K562 (cell line): ENCODE measurements around the gene SH3BGRL2. TPM values are rescaled to one million over a fixed set of nuclear protein-coding genes. Genes with fewer than 3 reads are reported as not detected.

Experiments used
- ATAC-seq: fragments of 200-7000 bp; cut with Tn5 transposase; 3 replicates; pipeline ENCODE4 v1.9.1; 2020; ENCODE audit warnings: moderate library complexity
- BruUV-seq: library from RNA; stranded (reverse); fragments of 400-500 nt; replicated peaks from 2 replicates; lab custom pipeline; 2021; lab: Mats Ljungman, UMichigan
- CTCF ChIA-PET: fragments of 300-600 bp; formaldehyde crosslinking; extraction: SDS; loops from one replicate; lab custom pipeline; 2021; ENCODE audit warnings: low intra/inter-chr PET ratio; lab: Yijun Ruan, JAX
- POLR2A ChIA-PET: fragments of 300-600, 350-650 bp; sonication (Branson Sonifier 250); formaldehyde crosslinking; extraction: SDS; loops from one replicate; lab custom pipeline; 2021; ENCODE audit warnings: antibody characterized with exemption, inconsistent platforms; lab: Yijun Ruan, JAX
- DNase-seq, 4 experiments: peaks; one replicate each; pipeline versions ENCODE4 v3.0.0 to v3.0.0-alpha.2; 2011 to 2018; ENCODE audit warnings: low spot score in 3 of 4, mixed read lengths in 3 of 4; ENCODE audit errors: extremely low read depth in 1 of 4
- FAIRE-seq: peaks from 2 replicates; lab custom pipeline; 2011; peaks lifted over from hg19 to GRCh38; lab: Jason Lieb, UNC
- H2AFZ ChIP-seq: 2 replicates; pipeline ENCODE4 v1.6.0; 2011; ENCODE audit warnings: low read depth, low read length, control low read depth, inconsistent platforms
- H3K27ac ChIP-seq: fragments of 200-600 bp; 3 replicates; pipeline ENCODE4 v1.8.0; 2011; ENCODE audit warnings: low read depth, mild to moderate bottlenecking, control low read depth, inconsistent platforms, low read length, moderate library complexity, mixed read lengths; ENCODE audit errors: extremely low read depth
- H3K27me3 ChIP-seq, 2 experiments: fragments of 300-600 bp in 1 of 2; 2 replicates in 1 of 2; 3 replicates in 1 of 2; pipeline versions ENCODE4 v1.6.0 to v1.8.0; 2011; ENCODE audit warnings: inconsistent platforms in 2 of 2, low read length in 2 of 2, mild to moderate bottlenecking in 1 of 2, mixed read lengths in 1 of 2, moderate library complexity in 1 of 2; ENCODE audit not compliant: control insufficient read depth in 2 of 2, insufficient read depth in 2 of 2
- H3K36me3 ChIP-seq: fragments of 300-600 bp; 3 replicates; pipeline ENCODE4 v1.8.0; 2011; ENCODE audit warnings: mild to moderate bottlenecking, low read length, inconsistent platforms; ENCODE audit not compliant: control insufficient read depth, insufficient read depth
- H3K4me1 ChIP-seq, 2 experiments: fragments of 200-600 bp in 1 of 2; replicated peaks in 1 of 2; 2 replicates in 1 of 2; 3 replicates in 1 of 2; pipeline versions ENCODE4 v1.5.1 to v1.8.0; 2011; ENCODE audit warnings: inconsistent platforms in 2 of 2, low read length in 2 of 2, mild to moderate bottlenecking in 1 of 2, mixed read lengths in 1 of 2, moderate library complexity in 1 of 2; ENCODE audit not compliant: control insufficient read depth in 2 of 2, insufficient read depth in 2 of 2
- H3K4me2 ChIP-seq: 2 replicates; pipeline ENCODE4 v1.6.1; 2011; ENCODE audit warnings: low read length, control low read depth, inconsistent platforms, mixed read lengths; ENCODE audit not compliant: insufficient read depth
- H3K4me3 ChIP-seq: fragments of 200-600 bp; sonication (generic), shearing (Covaris generic); 2 replicates; pipeline ENCODE4 v1.5.1; 2016; ENCODE audit warnings: control low read depth, inconsistent platforms
- H3K79me2 ChIP-seq: fragments of 200-600 bp; 3 replicates; pipeline ENCODE4 v1.8.0; 2011; ENCODE audit warnings: low read length, inconsistent platforms; ENCODE audit not compliant: control insufficient read depth, insufficient read depth
- H3K9ac ChIP-seq, 2 experiments: 2 replicates each; pipeline versions ENCODE4 v1.6.0 to v1.6.1; 2011; ENCODE audit warnings: low read depth in 2 of 2, low read length in 2 of 2, control low read depth in 1 of 2, inconsistent platforms in 1 of 2, mild to moderate bottlenecking in 1 of 2, mixed read lengths in 1 of 2; ENCODE audit not compliant: insufficient read depth in 1 of 2
- H3K9me1 ChIP-seq: one replicate; pipeline ENCODE4 v1.6.0; 2011; ENCODE audit warnings: inconsistent platforms, mild to moderate bottlenecking, low read length, moderate library complexity; ENCODE audit not compliant: control insufficient read depth, insufficient read depth
- H3K9me3 ChIP-seq: replicated peaks from 2 replicates; pipeline ENCODE4 v1.5.1; 2011; ENCODE audit warnings: low read depth, low read length, inconsistent platforms; ENCODE audit not compliant: control insufficient read depth, insufficient read depth
- H4K20me1 ChIP-seq: replicated peaks from 2 replicates; pipeline ENCODE4 v1.6.1; 2011; ENCODE audit warnings: low read length, inconsistent platforms, mixed read lengths; ENCODE audit not compliant: control insufficient read depth, insufficient read depth
- FOXM1 ChIP-seq, 2 experiments: fragments of 450-650 bp in 1 of 2; sonication (generic) in 1 of 2; formaldehyde crosslinking in 1 of 2; IDR thresholded peaks; 2 replicates each; pipeline versions ENCODE4 v1.6.1 to v1.9.0; 2017 to 2022; ENCODE audit warnings: low read depth in 2 of 2, mild to moderate bottlenecking in 2 of 2, missing genetic modification reagents in 1 of 2, moderate library complexity in 1 of 2
- HLTF ChIP-seq: fragments of 450-650 bp; IDR thresholded peaks from 2 replicates; pipeline ENCODE4 v1.6.1; 2016
- MNT ChIP-seq, 2 experiments: fragments of 450-650 bp; conservative IDR thresholded peaks; 2 replicates each; pipeline ENCODE4 v1.6.1; 2017; ENCODE audit warnings: mild to moderate bottlenecking in 2 of 2, moderate library complexity in 2 of 2
- PHF8 ChIP-seq: fragments of 200-600 bp; sonication (generic); IDR thresholded peaks from 2 replicates; pipeline ENCODE4 v1.6.1; 2012; ENCODE audit warnings: mixed run types, mild to moderate bottlenecking, inconsistent platforms, low read length, moderate library complexity, borderline replicate concordance
- RBM25 ChIP-seq: fragments of 200-400 bp; formaldehyde crosslinking; IDR thresholded peaks from 2 replicates; pipeline ENCODE4 v1.6.1; 2018; ENCODE audit warnings: low read length, low read depth, moderate library complexity; ENCODE audit not compliant: severe bottlenecking
- USF2 ChIP-seq: sonication (generic); formaldehyde crosslinking; IDR thresholded peaks from 2 replicates; pipeline ENCODE4 v1.5.0; 2020; ENCODE audit warnings: missing genetic modification reagents
- ZNF589 ChIP-seq: fragments of 200-800 bp; sonication (Bioruptor generic); IDR thresholded peaks from 2 replicates; pipeline ENCODE4 v1.6.1; 2016; ENCODE audit warnings: low read depth, missing genetic modification characterization, missing compliant biosample characterization
- in situ Hi-C: fragments of 300-500 bp; cut with MboI; formaldehyde crosslinking; loops from 4 replicates; pipeline ENCODE4 v1.15.0; 2018; ENCODE audit warnings: inconsistent platforms, mixed read lengths
- intact Hi-C: fragments of 100-400 bp; cut with micrococcal nuclease; formaldehyde crosslinking; loops from 2 replicates; pipeline ENCODE4 v1.14.2; 2022
- polyA plus RNA-seq, 8 experiments: library from polyadenylated mRNA; depleted of rRNA in 4 of 8; stranded (reverse) in 5 of 8; unstranded in 3 of 8; fragments of >200 nt; fragmentation: Nextera tagmentation in 2 of 8; fragmentation: Illumina TruSeq in 1 of 8; extraction: Ambion mirVana in 2 of 8; extraction: Trizol in 1 of 8; gene quantifications; 2 replicates each; pipeline versions ENCODE4 v1.2.1 to v1.2.3, GENCODE V29; 2011 to 2014; ENCODE audit warnings: inconsistent platforms in 1 of 8, missing spikeins in 1 of 8
- total RNA-seq, 7 experiments: library from RNA; depleted of rRNA in 6 of 7; stranded (reverse); fragments of >200 nt in 6 of 7; fragmentation: Illumina TruSeq in 2 of 7; extraction: Trizol in 2 of 7; gene quantifications; 2 replicates each; pipeline versions ENCODE4 v1.2.1 to v1.2.3, GENCODE V29; 2011 to 2021; ENCODE audit warnings: low replicate concordance in 1 of 7

SH3BGRL2 gene
- total and polyA plus RNA-seq, 9 of the 15 experiments (the other 6 are each of a cell fraction or from before 2014, with no cell fraction given): 4.4 to 12.1 (median 7.3) TPM

DNA sequence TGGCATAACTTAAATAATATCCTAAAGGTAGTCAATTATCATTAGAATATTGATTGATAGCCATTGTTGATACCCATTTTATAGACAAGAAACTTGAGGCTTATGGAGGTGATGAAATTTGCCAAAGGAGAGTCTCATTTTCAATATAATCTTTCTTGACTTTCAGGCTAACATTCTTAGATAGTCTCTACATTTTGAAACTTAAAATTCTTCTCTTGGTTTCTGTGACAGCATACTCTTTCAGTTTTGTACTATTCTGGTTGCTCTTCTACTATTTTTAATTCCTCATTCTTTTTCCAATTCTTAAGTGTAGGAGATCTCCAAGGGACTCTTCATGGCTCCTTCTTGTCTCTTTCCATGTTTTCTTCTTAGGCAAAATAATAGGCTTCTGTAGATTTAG, 3.7 kb upstream of the SH3BGRL2 start:
- FAIRE-seq (no peak), ATAC-seq (no peak), DNase-seq (no peak)
- Histone ChIP-seq H4K20me1 (no peaks in the 10 kb centered on the region), H3K27ac (no peak overlapping the region), H3K9me1 (no peaks in the 10 kb centered on the region), H3K4me2 (no peak overlapping the region), H3K9ac (no peak overlapping the region), H3K27me3 (no peaks in the 10 kb centered on the region), H3K36me3 (no peaks in the 10 kb centered on the region), H3K4me3 (no peak overlapping the region), H2AFZ (no peak overlapping the region)
- no TSS peak for BruUV-seq
- CTCF ChIA-PET: no interaction called here
- no peak for TF ChIP-seq MNT (conservative IDR thresholded peaks at IDR 0.05)
- TF ChIP-seq USF2 (CRISPR knock-in tag): no peak
- no peak for TF ChIP-seq HLTF
- no peak for TF ChIP-seq FOXM1 (IDR thresholded peaks at IDR 0.05; ENCODE audit: low read depth)
- TF ChIP-seq FOXM1 (CRISPR knock-in tag; IDR thresholded peaks at IDR 0.05; ENCODE audit: low read depth): no peak
- TF ChIP-seq PHF8: no peak
- peak; percentile 34 for TF ChIP-seq RBM25
- no peak for TF ChIP-seq ZNF589 (CRISPR knock-in tag)
- TF ChIP-seq, all 486 proteins: peak for 1
- no peaks in the 10 kb centered on the region for H3K9me3 ChIP-seq
- POLR2A ChIA-PET: interaction anchor here (1.4 kb wide), 2 partner anchors 13 to 29 kb away, joined by 3 to 5 read pairs; no protein-coding TSS in a partner anchor
- intact Hi-C loops (no loop called here), in situ Hi-C loops (no loop called here)
- H3K79me2 ChIP-seq: peaks cover 8% of the 10 kb centered on the region; the same call in 2 of the 3 replicates
- H3K4me1 ChIP-seq: peaks cover 5 to 14% of the 10 kb centered on the region in 2 experiments; a peak in 4 of 5 replicates
